Erythroblast (primary cell): ENCODE measurements around the gene FLII.

Experiments
- GATA1 ChIP-seq: IDR thresholded peaks from 2 replicates; pipeline ENCODE4 v1.6.1; 2011; ENCODE audit warnings: low read depth, mild to moderate bottlenecking, control low read depth, low read length, moderate library complexity
- POLR2A ChIP-seq: IDR thresholded peaks from 2 replicates; pipeline ENCODE4 v1.6.1; 2011; ENCODE audit warnings: mild to moderate bottlenecking, low read length

DNA sequence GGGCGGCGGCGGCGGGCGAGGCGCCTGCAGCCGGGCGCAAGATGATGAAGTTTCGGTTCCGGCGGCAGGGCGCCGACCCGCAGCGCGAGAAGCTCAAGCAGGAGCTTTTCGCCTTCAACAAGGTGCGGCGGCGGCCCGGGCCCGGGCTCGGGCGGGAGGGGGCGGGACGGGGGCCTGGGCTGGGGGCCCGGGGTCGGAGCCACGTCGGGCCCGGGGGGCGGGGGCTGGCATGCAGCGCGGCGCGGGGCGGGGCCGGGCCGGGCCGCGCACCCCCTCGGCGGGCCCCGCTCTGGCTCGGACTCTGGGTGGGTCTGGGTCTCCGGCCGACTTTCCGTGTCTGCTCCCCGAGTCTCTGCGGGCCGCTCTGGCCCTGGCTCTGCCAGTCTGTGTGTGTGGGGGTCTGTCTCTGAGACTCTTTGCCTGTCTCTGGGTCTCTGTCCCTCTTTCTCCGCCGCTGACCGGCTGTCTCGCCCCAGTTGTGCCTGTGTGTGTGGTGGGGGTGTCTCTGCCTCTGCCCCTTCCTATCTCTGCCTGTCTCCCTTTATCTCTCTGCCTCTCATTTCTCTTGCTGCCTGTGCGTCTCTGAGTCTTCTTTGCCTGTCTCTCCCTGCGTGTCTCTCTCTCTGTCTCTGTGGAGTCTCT, 32.8 kb downstream of the FLII start:
- TF ChIP-seq POLR2A (no peak), GATA1 (no peak)
